GM18502 (cell line): Measurements from ENCODE around the gene USE1.

Source experiments
- ATAC-seq: cut with Tn5 transposase; IDR thresholded peaks from one replicate; pipeline ENCODE4 v1.9.1; 2021; ENCODE audit warnings: mild to moderate bottlenecking; ENCODE audit not compliant: unreplicated experiment, poor library complexity

Gene USE1

DNA sequence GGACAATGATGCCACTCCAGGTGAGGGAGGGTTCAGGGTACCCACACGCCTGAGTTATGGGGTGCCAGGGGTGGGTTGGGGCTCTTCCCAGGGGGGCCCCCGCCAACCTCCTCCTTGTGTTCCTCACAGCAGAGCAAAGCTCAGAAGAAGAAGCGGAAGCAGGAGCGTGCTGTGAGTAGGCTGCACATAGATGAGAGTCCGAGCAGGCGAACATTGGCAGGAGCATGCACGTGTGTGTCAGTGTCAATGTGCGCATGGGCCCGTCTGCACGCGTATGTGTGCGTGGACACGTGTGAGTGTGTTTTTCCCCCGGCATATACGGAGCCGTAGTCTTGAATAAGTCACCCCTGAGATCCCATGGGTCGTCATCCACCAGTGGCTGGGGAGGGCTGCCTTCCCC is 12.4 kb upstream of the USE1 start:
- no peak for ATAC-seq

DNA sequence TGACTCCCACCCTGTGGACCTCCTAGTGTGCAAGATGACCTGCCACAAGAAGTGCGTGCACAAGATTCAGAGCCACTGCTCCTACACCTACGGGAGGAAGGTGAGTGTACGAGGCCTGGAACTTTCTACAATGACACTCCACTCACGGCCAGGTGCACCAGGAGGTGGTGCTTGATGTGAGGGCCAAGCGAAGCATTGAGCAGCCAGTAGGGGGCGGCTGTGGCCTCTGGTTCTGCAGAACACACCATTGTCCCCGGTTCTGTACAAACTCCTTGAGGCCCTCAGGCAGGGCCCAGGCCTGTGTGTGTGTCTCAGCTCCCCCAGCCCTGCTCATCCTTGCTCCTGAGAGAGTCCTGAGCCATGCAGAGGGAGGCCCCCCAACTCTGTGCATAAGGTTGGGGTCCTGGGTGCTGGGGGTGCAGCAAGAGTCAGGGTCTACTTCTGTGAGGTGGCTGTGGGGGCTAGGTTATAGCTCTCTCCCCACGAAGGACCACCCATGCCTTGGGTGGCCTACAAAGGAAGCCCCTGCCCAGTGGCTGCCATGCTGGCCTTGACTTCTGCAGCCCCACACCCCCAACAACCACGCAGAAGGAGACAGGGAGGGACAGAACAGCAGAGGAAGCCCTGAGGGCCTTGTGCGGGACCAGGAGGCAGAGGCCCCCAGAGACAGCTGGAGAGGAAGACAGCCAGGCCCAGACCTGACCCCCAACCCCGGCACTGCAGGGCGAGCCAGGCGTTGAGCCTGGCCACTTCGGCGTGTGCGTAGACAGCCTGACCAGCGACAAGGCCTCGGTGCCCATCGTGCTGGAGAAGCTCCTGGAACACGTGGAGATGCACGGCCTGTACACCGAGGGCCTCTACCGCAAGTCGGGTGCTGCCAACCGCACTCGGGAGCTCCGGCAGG is 9.7 kb upstream of the USE1 start:
- ATAC-seq: no peak

DNA sequence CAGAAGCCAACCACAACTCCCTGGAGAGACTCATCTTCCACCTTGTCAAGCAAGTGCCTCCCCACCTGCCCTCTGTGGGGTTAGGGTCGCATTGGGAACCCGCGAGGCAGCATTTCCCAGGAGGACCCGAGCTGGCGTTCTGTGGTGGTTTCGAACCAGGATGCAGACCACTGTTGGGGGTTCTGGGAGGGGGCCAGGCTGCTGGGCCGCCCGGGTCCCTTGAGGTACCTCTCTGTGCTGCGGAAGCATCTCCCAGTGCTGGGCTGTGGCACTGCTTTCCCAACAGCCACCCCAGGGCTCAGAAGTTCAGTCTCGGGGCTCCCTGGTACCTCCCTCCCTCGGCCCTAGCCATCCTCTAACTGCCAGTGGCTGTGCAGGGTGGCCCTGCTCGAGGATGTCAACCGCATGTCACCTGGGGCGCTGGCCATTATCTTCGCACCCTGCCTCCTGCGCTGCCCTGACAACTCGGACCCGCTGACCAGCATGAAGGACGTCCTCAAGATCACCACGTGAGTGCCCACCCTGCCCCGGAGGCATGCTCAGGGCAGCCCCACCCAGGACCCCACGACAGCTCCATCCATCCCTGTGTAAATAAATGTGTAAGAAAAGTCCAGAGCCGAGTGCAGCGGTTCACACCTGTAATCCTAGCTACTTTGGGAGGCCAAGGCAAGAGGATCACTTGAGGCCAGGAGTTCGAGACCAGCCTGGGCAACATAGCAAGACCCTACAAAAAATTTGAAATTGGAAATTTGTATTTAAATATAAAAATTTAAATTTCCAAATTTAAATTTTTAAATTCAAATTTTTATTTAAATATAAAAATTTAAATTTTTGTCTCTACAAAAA is 8.2 kb upstream of the USE1 start:
- no peak for ATAC-seq

DNA sequence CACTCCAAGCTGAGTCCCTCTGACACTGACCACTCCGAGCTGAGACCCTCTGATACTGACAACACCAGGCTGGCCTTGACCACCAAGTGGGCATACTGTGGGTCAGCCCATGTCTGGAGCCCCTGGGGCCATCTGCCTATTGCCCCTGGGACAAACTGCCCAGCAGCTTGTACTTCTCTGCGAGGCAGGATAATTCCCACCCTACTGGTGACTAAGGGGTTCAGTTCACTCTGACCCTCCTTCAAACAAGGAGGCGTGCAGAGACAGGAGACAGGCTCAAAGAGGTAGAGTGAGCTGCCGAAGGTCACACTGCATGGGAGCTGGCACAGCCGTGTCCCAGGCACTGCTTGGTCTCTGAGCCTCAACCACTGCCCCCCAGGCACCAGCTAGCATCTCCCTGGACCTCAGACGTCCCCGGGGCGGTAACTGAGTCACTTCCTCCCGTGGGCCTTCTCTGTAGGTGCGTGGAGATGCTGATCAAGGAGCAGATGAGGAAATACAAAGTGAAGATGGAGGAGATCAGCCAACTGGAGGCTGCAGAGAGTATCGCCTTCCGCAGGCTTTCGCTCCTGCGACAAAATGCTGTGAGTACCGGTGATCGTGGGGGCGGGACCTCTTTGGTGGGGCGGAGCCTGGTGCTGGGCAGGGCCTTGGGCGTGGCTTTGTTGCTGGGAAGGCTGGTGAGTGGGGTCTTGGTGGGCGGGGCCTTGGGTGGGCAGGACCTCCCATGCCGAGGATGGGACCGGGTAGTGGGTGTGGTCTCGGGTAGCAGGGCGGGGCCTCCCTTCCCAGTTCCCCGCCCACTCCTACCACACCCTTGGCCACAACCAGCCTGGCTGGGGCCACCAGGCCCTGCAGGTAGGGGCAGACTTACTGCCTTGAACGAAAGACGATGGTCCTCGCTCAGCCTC is 5.8 kb upstream of the USE1 start:
- peak; percentile 47 for ATAC-seq

DNA sequence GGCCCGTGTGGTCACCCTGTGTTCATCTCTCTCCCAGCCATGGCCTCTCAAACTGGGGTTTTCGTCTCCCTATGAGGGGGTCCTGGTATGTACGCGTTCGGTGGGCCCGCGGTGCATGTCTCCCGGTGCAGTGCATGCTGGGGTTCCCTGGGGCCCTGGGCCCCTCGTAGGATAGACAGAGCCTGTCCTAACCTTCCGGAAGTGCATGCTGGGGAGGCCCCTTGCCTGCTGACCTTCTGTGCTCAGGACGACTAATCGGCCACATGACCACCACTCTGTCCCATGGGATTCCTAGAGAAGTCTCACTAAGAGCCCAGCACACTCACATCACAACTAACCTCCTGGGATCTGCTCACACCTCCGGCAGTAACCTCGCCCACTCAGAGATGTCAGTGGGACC is 4.9 kb upstream of the USE1 start:
- no peak for ATAC-seq

DNA sequence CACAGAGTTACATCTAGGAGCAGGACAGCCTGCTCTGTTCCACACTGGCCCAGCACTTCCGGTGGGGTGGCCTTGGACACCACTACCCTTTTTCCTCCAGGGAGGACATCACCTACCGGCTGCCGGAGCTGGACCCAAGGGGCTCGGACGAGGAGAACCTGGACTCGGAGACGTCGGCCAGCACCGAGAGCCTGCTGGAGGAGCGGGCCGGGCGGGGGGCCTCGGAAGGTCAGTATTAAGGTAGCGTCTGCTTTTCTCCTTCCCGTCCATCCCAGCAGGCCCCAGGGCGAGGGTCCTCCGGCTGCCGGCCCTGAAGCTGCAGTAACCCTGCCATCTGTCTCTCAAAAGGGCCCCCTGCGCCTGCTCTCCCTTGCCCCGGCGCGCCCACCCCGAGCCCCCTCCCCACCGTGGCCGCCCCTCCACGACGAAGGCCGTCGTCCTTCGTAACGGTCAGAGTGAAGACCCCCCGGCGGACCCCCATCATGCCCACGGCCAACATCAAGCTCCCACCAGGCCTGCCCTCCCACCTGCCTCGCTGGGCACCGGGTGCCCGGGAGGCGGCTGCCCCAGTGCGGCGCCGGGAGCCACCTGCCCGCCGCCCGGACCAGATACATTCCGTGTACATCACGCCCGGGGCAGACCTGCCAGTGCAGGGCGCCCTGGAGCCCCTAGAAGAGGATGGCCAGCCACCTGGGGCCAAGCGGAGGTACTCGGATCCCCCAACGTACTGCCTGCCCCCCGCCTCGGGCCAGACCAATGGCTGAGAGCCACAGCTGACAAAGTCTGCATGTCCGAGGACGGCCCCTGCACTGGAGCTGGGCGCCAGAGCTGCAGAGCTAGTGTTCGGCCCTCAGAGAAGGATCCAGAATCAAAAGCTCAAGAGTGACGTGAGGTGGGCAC is 3.4 kb upstream of the USE1 start:
- ATAC-seq: no peak

DNA sequence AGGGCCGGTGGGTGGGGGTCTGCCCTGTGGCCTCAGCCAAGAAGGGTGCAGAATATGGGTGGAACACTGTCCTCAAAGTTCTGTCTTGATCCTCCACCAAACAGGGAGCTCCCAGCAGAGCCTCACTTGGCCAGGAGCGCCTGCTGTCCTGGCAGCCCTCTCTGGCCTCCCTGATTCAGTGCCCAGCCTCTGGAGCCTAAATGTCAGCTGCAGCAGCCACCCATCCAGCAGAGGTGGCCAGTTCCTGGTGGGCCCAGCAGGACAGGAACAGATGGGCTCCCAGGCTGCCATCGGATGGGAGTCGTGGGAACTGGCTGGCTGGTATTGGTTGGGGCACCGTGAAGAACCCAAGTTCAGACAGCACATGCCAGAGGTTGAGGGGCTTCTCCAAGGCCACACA is 1.8 kb upstream of the USE1 start:
- ATAC-seq: no peak

DNA sequence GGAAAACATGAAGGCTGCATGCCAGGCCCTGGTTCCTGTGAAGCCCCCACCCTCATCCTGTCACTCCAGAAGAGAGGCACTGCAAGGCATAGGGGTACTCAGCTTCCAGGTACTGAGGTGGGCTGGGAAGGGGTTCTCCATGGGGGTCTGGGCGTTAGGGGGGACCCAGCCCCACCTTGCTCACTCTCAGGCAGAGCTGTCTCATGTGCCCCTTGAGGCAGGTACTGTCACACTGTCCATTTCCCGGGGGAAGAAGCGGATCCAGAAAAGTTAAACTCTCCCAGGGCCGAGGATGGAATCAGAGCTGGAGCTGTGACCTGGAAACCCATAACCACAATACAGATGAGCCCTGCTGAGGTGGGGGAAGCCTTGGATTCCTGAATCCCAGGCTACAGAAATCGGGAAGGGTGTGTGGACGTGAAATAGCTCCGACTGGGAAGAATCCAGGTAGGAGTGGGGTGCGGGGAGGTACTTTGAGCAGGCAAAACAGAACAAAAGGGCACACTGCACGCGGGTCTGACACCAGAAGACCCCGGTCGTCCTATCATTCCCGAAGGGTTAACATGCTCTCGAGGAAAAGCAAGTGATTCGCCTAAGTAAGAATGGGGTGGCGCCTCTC is 540 bp upstream of the USE1 start:
- no peak for ATAC-seq

DNA sequence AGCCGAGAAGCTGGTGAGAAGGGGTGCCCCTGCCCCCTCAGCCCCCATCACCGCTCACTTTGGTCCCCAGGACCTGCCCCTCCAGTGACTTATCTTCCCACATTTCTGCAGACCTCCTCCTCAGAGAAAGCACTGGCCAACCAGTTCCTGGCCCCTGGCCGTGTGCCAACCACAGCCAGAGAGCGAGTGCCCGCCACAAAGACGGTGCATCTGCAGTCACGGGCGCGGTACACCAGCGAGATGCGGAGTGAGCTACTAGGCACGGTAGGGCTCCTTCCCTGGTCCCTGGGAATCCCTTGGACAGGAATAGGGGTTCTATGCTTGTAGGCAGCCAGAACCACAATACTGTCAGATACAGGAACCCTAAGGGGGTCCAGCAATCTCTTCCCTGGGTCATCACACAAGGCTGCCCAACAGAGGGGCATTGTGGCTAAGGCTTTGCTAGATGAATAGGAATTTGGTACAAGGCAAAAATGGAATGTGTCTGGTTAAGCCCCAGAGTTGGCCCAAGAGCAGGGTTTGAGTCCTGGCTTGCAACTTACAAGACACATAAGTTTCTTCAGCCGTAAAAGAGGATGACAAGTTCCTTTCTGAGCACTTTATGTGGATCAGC is 1.0 kb downstream of the USE1 start:
- ATAC-seq: no peak

DNA sequence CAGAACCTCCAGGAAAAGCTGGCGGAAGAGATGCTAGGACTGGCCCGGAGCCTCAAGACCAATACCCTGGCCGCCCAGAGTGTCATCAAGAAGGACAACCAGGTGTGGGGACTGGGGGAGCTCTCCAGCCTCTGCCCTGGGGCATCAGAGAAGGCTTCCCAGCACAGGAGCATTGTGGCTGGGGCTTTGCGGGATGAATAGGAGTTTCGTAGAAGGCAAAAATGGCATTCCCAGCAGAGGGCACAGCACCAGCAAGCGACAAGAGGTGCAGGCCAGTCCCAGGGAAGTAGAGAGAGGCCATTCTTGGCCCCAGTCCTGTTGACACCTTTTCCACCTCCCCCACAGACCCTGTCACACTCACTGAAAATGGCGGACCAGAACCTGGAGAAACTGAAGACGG is 4.1 kb downstream of the USE1 start:
- no peak for ATAC-seq

DNA sequence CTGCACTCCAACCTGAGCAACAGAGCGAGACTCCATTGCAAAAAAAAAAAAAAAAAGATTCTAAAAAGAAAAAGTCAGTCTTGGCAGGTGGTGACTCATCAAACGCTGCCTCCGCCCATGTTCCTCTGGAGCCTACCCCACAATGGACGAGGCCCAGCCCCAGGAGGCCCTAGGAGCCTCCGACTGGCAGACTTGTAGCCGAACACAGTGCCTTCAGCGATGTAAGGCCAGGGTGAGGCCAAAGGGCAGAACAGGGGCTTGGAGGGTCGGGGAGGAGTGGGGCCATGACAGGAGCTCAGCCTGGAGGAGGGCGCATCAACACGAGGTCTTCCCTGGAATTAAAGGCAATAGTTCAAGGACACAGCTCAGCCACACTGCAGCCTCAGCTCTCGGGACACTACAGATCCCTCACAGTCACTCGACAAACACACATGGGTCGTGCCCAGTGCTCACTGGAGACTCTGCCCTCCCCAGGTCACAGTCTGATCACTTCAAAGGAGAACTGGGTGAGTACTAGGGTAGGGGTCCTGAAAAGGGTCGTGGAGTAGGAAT is 5.1 kb downstream of the USE1 start:
- ATAC-seq: no peak

DNA sequence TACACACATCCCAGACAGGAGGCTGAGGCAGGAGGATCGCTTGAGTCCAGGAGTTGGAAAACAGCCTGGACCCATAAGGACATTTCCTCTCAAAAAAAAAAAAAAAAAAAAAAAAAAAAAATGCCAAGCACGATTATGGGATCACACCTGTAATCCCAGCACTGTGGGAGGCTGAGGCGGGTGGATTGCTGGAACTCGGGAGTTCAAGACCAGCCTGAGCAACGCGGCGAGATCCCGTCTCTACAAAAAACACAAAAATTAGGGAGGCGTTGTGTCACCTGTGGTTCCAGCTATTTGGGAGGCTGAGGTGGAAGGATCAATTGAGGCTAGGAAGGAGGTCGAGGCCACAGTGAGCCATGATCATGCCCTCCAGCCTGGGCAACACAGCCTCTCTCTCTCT is 9.9 kb downstream of the USE1 start:
- ATAC-seq: no peak

DNA sequence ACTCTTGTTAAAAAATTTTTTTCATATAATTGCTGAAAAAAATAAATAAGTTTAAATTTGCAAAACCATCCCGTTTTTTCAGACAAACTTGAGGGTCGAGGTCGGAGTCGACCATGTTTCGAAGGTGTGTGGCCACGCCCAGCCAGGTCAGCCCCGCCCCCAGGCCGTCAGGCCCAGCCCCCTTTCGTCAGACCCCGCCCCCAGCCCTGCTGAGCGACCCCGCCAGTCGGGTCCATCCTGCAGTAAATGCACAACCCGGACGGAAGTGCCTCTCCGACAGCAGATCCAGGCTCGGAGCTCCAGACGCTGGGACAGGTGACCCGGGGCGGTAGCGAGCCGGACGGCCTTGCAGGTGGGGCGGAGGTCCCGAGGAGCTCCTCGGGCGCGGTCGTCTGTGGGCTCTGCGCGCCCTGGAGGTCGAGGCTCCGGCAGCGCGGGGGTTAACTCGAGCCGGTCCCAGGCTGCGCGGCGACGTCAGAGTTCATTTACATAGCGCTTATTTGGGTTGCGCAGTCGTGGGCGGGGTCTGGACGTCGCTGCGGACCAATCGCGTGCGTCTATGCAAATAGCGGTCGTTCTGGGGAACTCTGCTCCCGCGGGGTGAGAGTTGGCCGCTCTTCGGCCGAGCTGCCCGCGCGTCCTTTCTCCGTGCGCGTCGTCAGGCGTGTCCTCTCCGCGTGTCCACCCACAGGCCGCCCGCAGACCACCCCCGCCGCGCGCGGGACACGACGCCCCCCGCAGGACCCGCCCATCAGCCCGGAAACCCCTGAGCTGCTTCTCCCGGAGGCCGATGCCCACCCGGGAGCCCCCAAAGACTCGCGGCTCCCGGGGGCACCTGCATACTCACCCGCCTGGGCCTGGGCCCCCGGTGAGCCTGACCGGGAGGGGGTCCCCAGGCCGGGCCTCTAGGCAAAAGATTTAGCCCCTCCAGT is 11.1 kb downstream of the USE1 start, which contains the start of gene OCEL1:
OCEL1 (plus strand) TSS at position 225 of the 932 bp plus-strand sequence; CDS start at position 247, 22 bp downstream.
- ATAC-seq: peak; percentile 94

DNA sequence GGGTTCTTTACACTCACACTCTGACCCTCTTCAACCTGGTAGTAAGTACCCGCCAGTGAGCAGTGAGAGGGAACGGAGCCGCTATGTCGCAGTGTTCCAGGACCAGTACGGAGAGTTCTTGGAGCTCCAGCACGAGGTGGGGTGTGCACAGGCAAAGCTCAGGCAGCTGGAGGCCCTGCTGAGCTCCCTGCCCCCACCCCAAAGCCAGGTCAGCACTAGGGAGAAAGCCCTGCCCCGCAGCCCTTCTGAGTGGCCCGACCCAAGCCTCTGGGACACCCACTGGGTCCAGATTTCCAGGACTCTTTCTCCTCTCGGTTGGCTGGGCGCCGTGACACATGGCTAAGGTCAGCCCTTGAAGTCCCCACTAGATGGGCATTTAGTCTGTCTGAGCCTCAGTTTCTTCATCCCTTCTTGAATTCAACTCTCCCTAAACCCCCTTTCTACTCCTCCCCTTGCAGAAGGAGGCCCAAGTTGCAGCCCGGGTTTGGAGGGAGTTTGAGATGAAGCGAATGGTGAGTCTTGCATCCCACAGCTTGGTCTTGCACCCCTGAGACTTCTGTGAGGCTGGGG is 12.7 kb downstream of the USE1 start:
- no peak for ATAC-seq

DNA sequence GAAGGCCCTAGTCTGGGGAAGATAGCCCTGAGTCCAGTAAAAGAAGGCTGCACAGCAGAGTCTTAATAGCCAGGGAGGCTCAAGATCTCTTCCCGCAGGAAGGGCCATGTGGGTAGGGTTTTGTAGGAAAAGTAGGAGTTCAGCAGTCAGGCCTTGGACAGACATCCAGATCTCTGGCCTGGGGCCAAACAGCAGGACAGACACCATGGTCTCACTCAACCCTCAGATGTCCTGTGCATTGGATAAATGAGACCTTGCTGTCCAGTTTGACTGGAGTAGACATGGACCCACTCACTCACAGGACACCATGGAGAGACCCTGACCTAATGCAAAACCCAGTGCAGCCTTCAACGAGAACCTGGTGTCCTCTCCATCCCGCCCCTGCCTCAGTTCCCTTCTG is 14.7 kb downstream of the USE1 start:
- ATAC-seq: no peak

DNA sequence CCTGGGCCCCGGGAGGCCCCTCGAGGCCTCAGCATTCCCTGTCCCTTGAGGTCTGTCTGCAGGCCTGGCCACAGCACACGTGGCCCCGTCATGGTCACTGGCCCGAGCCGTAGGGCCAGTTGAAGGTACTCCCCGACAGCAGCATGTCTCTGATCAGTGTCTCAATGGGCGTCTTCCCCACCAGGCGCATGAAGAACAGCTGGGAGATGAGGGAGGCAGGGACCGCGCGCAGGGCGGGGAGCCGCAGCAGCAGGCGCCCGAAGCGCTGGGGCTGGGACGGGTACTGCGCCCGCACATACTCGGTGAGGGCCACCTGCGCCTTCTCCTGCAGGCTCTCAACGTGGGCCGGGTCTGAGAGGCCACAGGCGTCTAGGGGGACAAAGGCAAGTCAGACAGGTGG is 17.1 kb downstream of the USE1 start:
- no peak for ATAC-seq

DNA sequence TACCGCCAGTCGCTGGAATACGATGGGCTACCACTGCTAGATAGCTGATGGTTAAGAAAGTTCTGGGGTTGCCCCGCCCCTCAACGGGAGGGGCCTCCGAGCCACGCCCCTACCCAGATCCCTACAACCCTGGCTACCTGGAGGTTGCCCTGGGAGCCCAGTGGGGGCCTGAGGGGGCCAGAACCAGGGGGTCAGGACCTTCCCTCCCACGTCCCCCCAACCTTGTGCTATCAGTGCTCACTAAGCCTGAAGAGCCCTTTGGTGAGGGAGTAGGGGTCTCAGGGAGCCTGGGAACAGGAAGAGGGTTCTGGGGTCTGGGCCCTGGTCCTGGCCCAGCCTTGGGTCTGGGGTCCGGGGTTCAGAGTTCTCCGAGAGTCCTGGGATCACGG is 19.7 kb downstream of the USE1 start:
- ATAC-seq: no peak
